Spleen (tissue), 7 donors: ENCODE data around the gene PSME1.

Experiments used
- POLR2A ChIP-seq, 3 donors: fragments of 450-650 bp; IDR thresholded peaks; one replicate each; pipeline ENCODE4 v1.5.1; 2017; ENCODE audit warnings: antibody characterized with exemption in 3 of 3, mild to moderate bottlenecking in 1 of 3
- TF ChIP-seq, protein P1 (sequence below), 11 experiments: fragments of 200-600 bp in 7 of 11; fragments of 450-650 bp in 4 of 11; sonication (generic) in 4 of 11; IDR thresholded peaks in 8 of 11; conservative IDR thresholded peaks in 3 of 11; 1 replicate in 7 of 11; 2 replicates in 4 of 11; pipeline versions ENCODE4 v1.4.0 to v1.8.0; 2016 to 2021; ENCODE audit warnings: antibody characterized with exemption in 11 of 11, inconsistent platforms in 4 of 11, mild to moderate bottlenecking in 1 of 11
- donor health status: DM: no; HTN: no; CAD: no; lungs with moderate emphysema.
- donor health status: DM: no; HTN: no; CAD: no.
- donor health status: DM: no; HTN: no; CAD: no.

DNA sequence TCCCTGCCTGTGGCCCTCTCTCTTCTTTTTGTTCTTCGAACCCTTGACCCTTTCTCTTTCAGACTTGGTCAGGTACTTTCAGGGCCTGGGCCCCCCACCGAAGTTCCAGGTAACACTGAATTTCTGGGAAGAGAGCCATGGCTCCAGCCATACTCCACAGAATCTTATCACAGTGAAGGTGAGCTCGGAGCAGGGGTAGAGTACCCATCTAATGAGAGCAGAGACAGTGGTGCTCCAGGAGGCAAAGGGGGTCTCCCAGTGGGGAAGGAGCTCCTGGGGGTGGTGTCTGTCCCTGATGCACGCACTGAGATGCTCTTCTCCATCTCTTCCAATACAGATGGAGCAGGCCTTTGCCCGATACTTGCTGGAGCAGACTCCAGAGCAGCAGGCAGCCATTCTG is 29.8 kb downstream of the PSME1 start:
- TF ChIP-seq, protein P1, sequence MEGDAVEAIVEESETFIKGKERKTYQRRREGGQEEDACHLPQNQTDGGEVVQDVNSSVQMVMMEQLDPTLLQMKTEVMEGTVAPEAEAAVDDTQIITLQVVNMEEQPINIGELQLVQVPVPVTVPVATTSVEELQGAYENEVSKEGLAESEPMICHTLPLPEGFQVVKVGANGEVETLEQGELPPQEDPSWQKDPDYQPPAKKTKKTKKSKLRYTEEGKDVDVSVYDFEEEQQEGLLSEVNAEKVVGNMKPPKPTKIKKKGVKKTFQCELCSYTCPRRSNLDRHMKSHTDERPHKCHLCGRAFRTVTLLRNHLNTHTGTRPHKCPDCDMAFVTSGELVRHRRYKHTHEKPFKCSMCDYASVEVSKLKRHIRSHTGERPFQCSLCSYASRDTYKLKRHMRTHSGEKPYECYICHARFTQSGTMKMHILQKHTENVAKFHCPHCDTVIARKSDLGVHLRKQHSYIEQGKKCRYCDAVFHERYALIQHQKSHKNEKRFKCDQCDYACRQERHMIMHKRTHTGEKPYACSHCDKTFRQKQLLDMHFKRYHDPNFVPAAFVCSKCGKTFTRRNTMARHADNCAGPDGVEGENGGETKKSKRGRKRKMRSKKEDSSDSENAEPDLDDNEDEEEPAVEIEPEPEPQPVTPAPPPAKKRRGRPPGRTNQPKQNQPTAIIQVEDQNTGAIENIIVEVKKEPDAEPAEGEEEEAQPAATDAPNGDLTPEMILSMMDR (IDR thresholded peaks at IDR 0.05 in 8 of 11, conservative IDR thresholded peaks at IDR 0.05 in 3 of 11): no peak
- no peak for TF ChIP-seq POLR2A (IDR thresholded peaks at IDR 0.05)
